H9 (cell line): Measurements from ENCODE around the gene PAPLN. TPM values are rescaled to one million over a fixed set of nuclear protein-coding genes. Genes with fewer than 3 reads are reported as not detected.

Source experiments
- DNase-seq: peaks from one replicate; pipeline ENCODE4 v3.0.0-alpha.2; 2017
- H2AFZ ChIP-seq: one replicate; pipeline ENCODE4 v1.6.1; 2013; ENCODE audit warnings: mild to moderate bottlenecking, low read length, control low read depth, moderate library complexity
- H2AK5ac ChIP-seq: 2 replicates; pipeline ENCODE4 v1.6.1; 2013; ENCODE audit warnings: low read length, control low read depth, mixed read lengths; ENCODE audit not compliant: insufficient read length
- H2BK120ac ChIP-seq: one replicate; pipeline ENCODE4 v1.6.1; 2013; ENCODE audit warnings: low read depth, mild to moderate bottlenecking, low read length, control low read depth, inconsistent platforms; ENCODE audit not compliant: poor library complexity, severe bottlenecking
- H2BK12ac ChIP-seq: 2 replicates; pipeline ENCODE4 v1.6.1; 2013; ENCODE audit warnings: low read length, control low read depth, mixed read lengths, low read depth; ENCODE audit not compliant: insufficient read length
- H2BK15ac ChIP-seq: 2 replicates; pipeline ENCODE4 v1.6.1; 2013; ENCODE audit warnings: low read depth, low read length, control low read depth
- H2BK20ac ChIP-seq: one replicate; pipeline ENCODE4 v1.6.1; 2013; ENCODE audit warnings: low read depth, mild to moderate bottlenecking, low read length, control low read depth, inconsistent platforms; ENCODE audit not compliant: poor library complexity, severe bottlenecking
- H2BK5ac ChIP-seq: 2 replicates; pipeline ENCODE4 v1.6.1; 2013; ENCODE audit warnings: low read length, control low read depth, mixed read lengths; ENCODE audit not compliant: insufficient read length
- H3K14ac ChIP-seq: 2 replicates; pipeline ENCODE4 v1.6.1; 2013; ENCODE audit warnings: low read length, control low read depth; ENCODE audit not compliant: insufficient read depth
- H3K18ac ChIP-seq: 2 replicates; pipeline ENCODE4 v1.6.1; 2013; ENCODE audit warnings: low read depth, mild to moderate bottlenecking, mixed read lengths, low read length, control low read depth; ENCODE audit not compliant: insufficient read length
- H3K23ac ChIP-seq: 2 replicates; pipeline ENCODE4 v1.6.1; 2013; ENCODE audit warnings: low read length, control low read depth, mixed read lengths, low read depth; ENCODE audit not compliant: insufficient read length
- H3K23me2 ChIP-seq: 2 replicates; pipeline ENCODE4 v1.6.1; 2013; ENCODE audit warnings: low read depth, mild to moderate bottlenecking, mixed read lengths, low read length, control low read depth; ENCODE audit not compliant: insufficient read length, poor library complexity, severe bottlenecking
- H3K27ac ChIP-seq: 2 replicates; pipeline ENCODE4 v1.5.1; 2013; ENCODE audit warnings: low read length, control low read depth, mixed read lengths, low read depth; ENCODE audit not compliant: insufficient read length
- H3K27me3 ChIP-seq: 2 replicates; pipeline ENCODE4 v1.6.1; 2013; ENCODE audit warnings: low read length, control low read depth, inconsistent platforms; ENCODE audit not compliant: insufficient read depth
- H3K4ac ChIP-seq: 2 replicates; pipeline ENCODE4 v1.6.1; 2013; ENCODE audit warnings: low read depth, mild to moderate bottlenecking, control low read depth, inconsistent platforms, low read length, moderate library complexity
- H3K4me1 ChIP-seq: 2 replicates; pipeline ENCODE4 v1.6.1; 2013; ENCODE audit warnings: low read length, control low read depth, inconsistent platforms; ENCODE audit not compliant: insufficient read depth
- H3K4me2 ChIP-seq: 2 replicates; pipeline ENCODE4 v1.6.1; 2013; ENCODE audit warnings: low read length, control low read depth, mixed read lengths; ENCODE audit not compliant: insufficient read length, insufficient read depth
- H3K56ac ChIP-seq: 2 replicates; pipeline ENCODE4 v1.6.1; 2013; ENCODE audit warnings: low read depth, mild to moderate bottlenecking, mixed read lengths, low read length, control low read depth; ENCODE audit not compliant: insufficient read length
- H3K79me1 ChIP-seq: 2 replicates; pipeline ENCODE4 v1.6.1; 2013; ENCODE audit warnings: low read depth, mild to moderate bottlenecking, moderate library complexity, low read length, control low read depth, inconsistent platforms; ENCODE audit not compliant: insufficient read depth, poor library complexity, severe bottlenecking
- H3K79me2 ChIP-seq: 2 replicates; pipeline ENCODE4 v1.6.1; 2013; ENCODE audit warnings: low read length, control low read depth, inconsistent platforms; ENCODE audit not compliant: insufficient read depth
- H3K9ac ChIP-seq: 2 replicates; pipeline ENCODE4 v1.6.1; 2013; ENCODE audit warnings: low read length, control low read depth, mixed read lengths; ENCODE audit not compliant: insufficient read length; ENCODE audit errors: extremely low read depth
- H3K9me3 ChIP-seq: one replicate; pipeline ENCODE4 v1.6.1; 2013; ENCODE audit warnings: low read depth, low read length, inconsistent platforms; ENCODE audit not compliant: control insufficient read depth
- H3T11ph ChIP-seq: one replicate; pipeline ENCODE4 v1.6.1; 2013; ENCODE audit warnings: mild to moderate bottlenecking, low read length, control low read depth, inconsistent platforms
- H4K20me1 ChIP-seq: one replicate; pipeline ENCODE4 v1.6.1; 2013; ENCODE audit not compliant: control insufficient read depth, insufficient read length, insufficient read depth
- H4K5ac ChIP-seq: 2 replicates; pipeline ENCODE4 v1.6.1; 2013; ENCODE audit warnings: low read depth, mild to moderate bottlenecking, mixed read lengths, low read length, control low read depth; ENCODE audit not compliant: insufficient read length
- H4K8ac ChIP-seq: replicated peaks from 2 replicates; pipeline ENCODE4 v1.6.1; 2013; ENCODE audit warnings: low read length, control low read depth, mixed read lengths, low read depth; ENCODE audit not compliant: insufficient read length
- H4K91ac ChIP-seq: 2 replicates; pipeline ENCODE4 v1.6.1; 2013; ENCODE audit warnings: low read depth, mild to moderate bottlenecking, moderate library complexity, mixed read lengths, low read length, control low read depth; ENCODE audit not compliant: insufficient read length
- H3K27ac Mint-ChIP-seq, 3 experiments: 2 replicates in 2 of 3; 3 replicates in 1 of 3; pipeline ENCODE4 v1.8.0; 2020 to 2021; ENCODE audit warnings: mixed read lengths in 3 of 3, mild to moderate bottlenecking in 1 of 3, moderate library complexity in 1 of 3
- H3K27me3 Mint-ChIP-seq: 2 replicates; pipeline ENCODE4 v1.8.0; 2021; ENCODE audit warnings: low read depth, mild to moderate bottlenecking, moderate library complexity, mixed read lengths
- H3K36me3 Mint-ChIP-seq, 3 experiments: 2 replicates in 2 of 3; 3 replicates in 1 of 3; pipeline ENCODE4 v1.8.0; 2020 to 2021; ENCODE audit warnings: low read depth in 3 of 3, mixed read lengths in 3 of 3; ENCODE audit not compliant: insufficient read depth in 1 of 3
- H3K4me1 Mint-ChIP-seq, 2 experiments: 2 replicates each; pipeline ENCODE4 v1.8.0; 2020; ENCODE audit warnings: mixed read lengths in 2 of 2
- H3K4me3 Mint-ChIP-seq, 2 experiments: 2 replicates in 1 of 2; 3 replicates in 1 of 2; pipeline ENCODE4 v1.8.0; 2020 to 2021; ENCODE audit warnings: mild to moderate bottlenecking in 2 of 2, mixed read lengths in 2 of 2, moderate library complexity in 1 of 2
- H3K9me3 Mint-ChIP-seq, 2 experiments: 2 replicates in 1 of 2; 3 replicates in 1 of 2; pipeline ENCODE4 v1.8.0; 2020; ENCODE audit warnings: mild to moderate bottlenecking in 2 of 2, mixed read lengths in 2 of 2, moderate library complexity in 1 of 2
- WGBS: extraction: QIAGEN DNeasy Blood & Tissue Kit; methylation state at CpG from one replicate; pipeline ENCODE4 v1.1.7; 2013; ENCODE audit warnings: missing lambda C conversion rate, low lambda C conversion rate, mixed read lengths; ENCODE audit not compliant: insufficient read length; ENCODE audit errors: extremely low coverage; 5-methylcytosine and 5-hydroxymethylcytosine counted together
- total RNA-seq: library from RNA; stranded (reverse); gene quantifications from 2 replicates; pipeline ENCODE4 v1.2.1, GENCODE V29; 2021
- TF ChIP-seq, protein P1 (sequence below): fragments of 200-600 bp; sonication (generic); conservative IDR thresholded peaks from 3 replicates; pipeline ENCODE4 v1.8.0; 2021; ENCODE audit warnings: antibody characterized with exemption, mild to moderate bottlenecking

Gene PAPLN
- total RNA-seq, 1 experiment from 2014 or later: 8.5 TPM

DNA sequence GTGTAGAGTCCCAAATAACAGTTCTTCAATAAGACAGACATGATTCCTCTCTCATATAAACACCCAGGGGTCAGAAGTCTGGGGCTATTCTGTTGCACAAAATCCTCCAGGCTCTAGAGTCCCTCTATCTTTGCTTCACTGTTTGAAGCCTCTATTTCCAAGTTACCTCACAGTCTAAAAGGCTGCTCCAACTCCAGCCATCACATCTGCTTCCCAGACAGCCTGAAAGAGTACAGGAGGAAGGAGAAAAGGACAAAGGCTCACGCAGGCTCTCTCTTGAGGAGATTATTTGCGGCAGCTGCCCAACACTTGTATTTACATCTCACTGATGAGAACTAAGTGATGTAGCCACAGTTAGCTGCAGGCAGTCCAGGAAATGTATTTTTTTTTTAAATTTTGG is 6.4 kb downstream of the PAPLN start:
- H4K5ac ChIP-seq: no peak overlapping the region
- TF ChIP-seq, protein P1, sequence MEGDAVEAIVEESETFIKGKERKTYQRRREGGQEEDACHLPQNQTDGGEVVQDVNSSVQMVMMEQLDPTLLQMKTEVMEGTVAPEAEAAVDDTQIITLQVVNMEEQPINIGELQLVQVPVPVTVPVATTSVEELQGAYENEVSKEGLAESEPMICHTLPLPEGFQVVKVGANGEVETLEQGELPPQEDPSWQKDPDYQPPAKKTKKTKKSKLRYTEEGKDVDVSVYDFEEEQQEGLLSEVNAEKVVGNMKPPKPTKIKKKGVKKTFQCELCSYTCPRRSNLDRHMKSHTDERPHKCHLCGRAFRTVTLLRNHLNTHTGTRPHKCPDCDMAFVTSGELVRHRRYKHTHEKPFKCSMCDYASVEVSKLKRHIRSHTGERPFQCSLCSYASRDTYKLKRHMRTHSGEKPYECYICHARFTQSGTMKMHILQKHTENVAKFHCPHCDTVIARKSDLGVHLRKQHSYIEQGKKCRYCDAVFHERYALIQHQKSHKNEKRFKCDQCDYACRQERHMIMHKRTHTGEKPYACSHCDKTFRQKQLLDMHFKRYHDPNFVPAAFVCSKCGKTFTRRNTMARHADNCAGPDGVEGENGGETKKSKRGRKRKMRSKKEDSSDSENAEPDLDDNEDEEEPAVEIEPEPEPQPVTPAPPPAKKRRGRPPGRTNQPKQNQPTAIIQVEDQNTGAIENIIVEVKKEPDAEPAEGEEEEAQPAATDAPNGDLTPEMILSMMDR: no peak
- H3K18ac ChIP-seq: no peak overlapping the region
- no peak overlapping the region for H3K27ac ChIP-seq
- Mint-ChIP-seq H3K36me3 (peaks cover 0 to 11% (median 3%) of the 10 kb centered on the region in 3 experiments; a peak in 3 of 7 replicates), H3K4me3 (no peak overlapping the region), H3K4me1 (peaks cover 18 to 24% of the 10 kb centered on the region in 2 experiments), H3K27me3 (peaks cover 40% of the 10 kb centered on the region), H3K27ac (no peak overlapping the region), H3K9me3 (no peaks in the 10 kb centered on the region; a peak in 2 of 5 replicates)
- no peaks in the 10 kb centered on the region for H3K9me3 ChIP-seq
- H3K9ac ChIP-seq: no peak overlapping the region
- no peak overlapping the region for H2BK5ac ChIP-seq
- H4K8ac ChIP-seq: no peak overlapping the region
- no peak overlapping the region for H2BK120ac ChIP-seq
- no peaks in the 10 kb centered on the region; the same call in 1 of the 2 replicates for H3K4me1 ChIP-seq
- H3K4ac ChIP-seq: no peak overlapping the region
- H2BK20ac ChIP-seq: no peak overlapping the region
- no peaks in the 10 kb centered on the region for H3K79me2 ChIP-seq
- no peaks in the 10 kb centered on the region for H3K79me1 ChIP-seq
- no peak overlapping the region for H3K23ac ChIP-seq
- no peak overlapping the region for H2BK15ac ChIP-seq
- H3K4me2 ChIP-seq: no peak overlapping the region
- no peak for DNase-seq
- peaks cover 9% of the 10 kb centered on the region for H3K27me3 ChIP-seq
- no peaks in the 10 kb centered on the region for H3K23me2 ChIP-seq
- H2AFZ ChIP-seq: no peak overlapping the region
- H3T11ph ChIP-seq: no peak overlapping the region
- H4K20me1 ChIP-seq: no peaks in the 10 kb centered on the region
- H3K14ac ChIP-seq: no peak overlapping the region
- no peak overlapping the region for H4K91ac ChIP-seq
- H2BK12ac ChIP-seq: no peak overlapping the region
- WGBS: no CpG with 5 or more reads among the region's 2 CpGs
- no peak overlapping the region for H2AK5ac ChIP-seq
- H3K56ac ChIP-seq: no peak overlapping the region
